Measurements from ENCODE around the gene STARD7. TPM values are rescaled to one million over a fixed set of nuclear protein-coding genes. Genes with fewer than 3 reads are reported as not detected.

Gene STARD7
- total RNA-seq, 1 experiment from 2014 or later, result 105 TPM

DNA sequence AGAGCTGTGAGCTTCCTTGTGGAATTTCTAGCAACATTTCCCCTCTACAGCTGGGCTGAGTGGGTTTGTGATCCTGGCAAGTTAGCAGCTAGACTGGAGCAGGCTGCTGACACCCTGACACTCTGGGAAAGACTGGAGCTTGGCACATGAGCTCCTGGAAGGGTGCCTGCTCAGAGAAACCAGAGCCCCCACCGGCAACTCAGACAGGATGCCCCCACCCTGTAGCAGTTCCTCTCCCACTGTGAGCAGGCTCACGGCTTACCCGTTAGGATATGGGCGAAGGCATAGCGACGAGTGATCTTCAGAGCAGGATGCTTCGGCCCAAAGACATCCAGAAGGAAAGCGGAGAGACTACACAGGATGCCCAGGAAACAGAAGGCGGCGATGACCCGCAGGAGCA lies 45.9 kb upstream of the STARD7 start:
- Mint-ChIP-seq H3K4me3 (ENCODE audit: unreplicated experiment) (no peak overlapping the region), H3K27me3 (ENCODE audit: insufficient read depth, unreplicated experiment) (no peaks in the 10 kb centered on the region), H3K36me3 (ENCODE audit: insufficient read depth, unreplicated experiment) (peaks cover 71% of the 10 kb centered on the region), H3K4me1 (ENCODE audit: insufficient read depth, unreplicated experiment) (peaks cover 2% of the 10 kb centered on the region), H3K27ac (ENCODE audit: low read depth, unreplicated experiment) (no peak overlapping the region), H3K9me3 (ENCODE audit: unreplicated experiment) (no peaks in the 10 kb centered on the region)
- TF ChIP-seq, protein P1, sequence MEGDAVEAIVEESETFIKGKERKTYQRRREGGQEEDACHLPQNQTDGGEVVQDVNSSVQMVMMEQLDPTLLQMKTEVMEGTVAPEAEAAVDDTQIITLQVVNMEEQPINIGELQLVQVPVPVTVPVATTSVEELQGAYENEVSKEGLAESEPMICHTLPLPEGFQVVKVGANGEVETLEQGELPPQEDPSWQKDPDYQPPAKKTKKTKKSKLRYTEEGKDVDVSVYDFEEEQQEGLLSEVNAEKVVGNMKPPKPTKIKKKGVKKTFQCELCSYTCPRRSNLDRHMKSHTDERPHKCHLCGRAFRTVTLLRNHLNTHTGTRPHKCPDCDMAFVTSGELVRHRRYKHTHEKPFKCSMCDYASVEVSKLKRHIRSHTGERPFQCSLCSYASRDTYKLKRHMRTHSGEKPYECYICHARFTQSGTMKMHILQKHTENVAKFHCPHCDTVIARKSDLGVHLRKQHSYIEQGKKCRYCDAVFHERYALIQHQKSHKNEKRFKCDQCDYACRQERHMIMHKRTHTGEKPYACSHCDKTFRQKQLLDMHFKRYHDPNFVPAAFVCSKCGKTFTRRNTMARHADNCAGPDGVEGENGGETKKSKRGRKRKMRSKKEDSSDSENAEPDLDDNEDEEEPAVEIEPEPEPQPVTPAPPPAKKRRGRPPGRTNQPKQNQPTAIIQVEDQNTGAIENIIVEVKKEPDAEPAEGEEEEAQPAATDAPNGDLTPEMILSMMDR (IDR thresholded peaks at IDR 0.05; ENCODE audit: unreplicated experiment), result no peak
- no TSS peak for BruUV-seq (replicated peaks)
- POLR2A ChIA-PET, result interaction anchor here (0.5 to 1.7 kb wide), 4 partner anchors 9 to 52 kb away, joined by 3 to 5 read pairs (median 3); partner anchors contain the start of gene STARD7
- CTCF ChIA-PET, result interaction anchor here (0.5 to 0.9 kb wide), 4 partner anchors 9 to 1092 kb away, joined by 3 to 4 read pairs (median 3); no protein-coding TSS in a partner anchor
- intact Hi-C loops (cut with micrococcal nuclease), result no loop called here
- DNase-seq (ENCODE audit: unreplicated experiment), result no peak

DNA sequence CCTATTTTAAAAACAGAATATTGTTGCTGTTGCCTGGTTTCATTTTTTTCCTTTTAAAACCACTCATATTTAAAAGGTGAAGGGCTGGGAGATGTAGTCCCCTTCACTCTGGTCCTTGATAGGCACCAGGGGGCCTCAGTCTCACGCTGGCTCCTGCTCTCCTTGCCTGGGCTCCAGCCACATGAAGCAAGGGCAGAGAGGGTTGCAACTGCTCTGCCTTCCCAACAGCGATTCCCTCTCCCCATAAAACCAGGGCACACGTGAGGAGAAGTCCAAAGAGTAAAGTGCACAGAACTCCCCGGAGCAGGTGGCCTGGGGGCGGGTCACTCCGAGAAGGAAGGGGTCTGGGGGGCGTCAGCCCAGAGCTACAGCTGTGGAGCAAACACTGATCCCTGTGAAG lies 44.4 kb upstream of the STARD7 start:
- intact Hi-C loops (cut with micrococcal nuclease), result no loop called here
- TF ChIP-seq, protein P1 (IDR thresholded peaks at IDR 0.05; ENCODE audit: unreplicated experiment), result no peak
- DNase-seq (ENCODE audit: unreplicated experiment), result no peak

DNA sequence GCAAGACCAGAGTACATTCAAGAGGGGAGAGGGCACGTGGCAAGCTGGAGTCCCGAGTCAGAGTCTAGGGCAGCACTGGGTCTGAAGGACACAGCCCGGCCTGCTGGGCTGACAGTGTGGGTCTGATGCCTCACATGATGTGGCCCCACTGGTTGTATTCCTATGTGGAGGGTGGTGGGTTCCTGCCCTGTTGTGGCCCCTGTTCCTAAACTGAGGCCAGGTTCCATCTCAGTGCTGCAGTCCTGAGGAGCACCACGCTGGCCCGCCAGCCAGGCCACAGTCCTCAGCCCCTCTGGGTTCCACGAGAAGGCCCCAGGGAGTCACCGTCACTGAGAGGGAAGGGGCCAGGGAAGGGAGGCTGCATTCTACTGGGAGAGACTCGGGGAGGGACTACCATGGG lies 43.9 kb upstream of the STARD7 start:
- ChIA-PET POLR2A (no interaction called here), CTCF (no interaction called here)
- intact Hi-C loops (cut with micrococcal nuclease), result no loop called here
- DNase-seq (ENCODE audit: unreplicated experiment), result no peak
- Mint-ChIP-seq H3K4me3 (ENCODE audit: unreplicated experiment) (no peak overlapping the region), H3K27ac (ENCODE audit: low read depth, unreplicated experiment) (no peak overlapping the region), H3K4me1 (ENCODE audit: insufficient read depth, unreplicated experiment) (no peaks in the 10 kb centered on the region), H3K36me3 (ENCODE audit: insufficient read depth, unreplicated experiment) (peaks cover 59% of the 10 kb centered on the region), H3K27me3 (ENCODE audit: insufficient read depth, unreplicated experiment) (no peaks in the 10 kb centered on the region), H3K9me3 (ENCODE audit: unreplicated experiment) (no peaks in the 10 kb centered on the region)
- TF ChIP-seq, protein P1 (IDR thresholded peaks at IDR 0.05; ENCODE audit: unreplicated experiment), result no peak
- BruUV-seq (replicated peaks), result no TSS peak

More for the DNA sequence above, 44.4 kb upstream of the STARD7 start:
- Mint-ChIP-seq H3K27ac (ENCODE audit: low read depth, unreplicated experiment) (no peak overlapping the region), H3K27me3 (ENCODE audit: insufficient read depth, unreplicated experiment) (no peaks in the 10 kb centered on the region), H3K4me3 (ENCODE audit: unreplicated experiment) (no peak overlapping the region), H3K36me3 (ENCODE audit: insufficient read depth, unreplicated experiment) (peaks cover 64% of the 10 kb centered on the region), H3K4me1 (ENCODE audit: insufficient read depth, unreplicated experiment) (no peaks in the 10 kb centered on the region), H3K9me3 (ENCODE audit: unreplicated experiment) (no peaks in the 10 kb centered on the region)
- BruUV-seq (replicated peaks), result no TSS peak
- CTCF ChIA-PET, result no interaction called here
- POLR2A ChIA-PET, result no interaction called here

DNA sequence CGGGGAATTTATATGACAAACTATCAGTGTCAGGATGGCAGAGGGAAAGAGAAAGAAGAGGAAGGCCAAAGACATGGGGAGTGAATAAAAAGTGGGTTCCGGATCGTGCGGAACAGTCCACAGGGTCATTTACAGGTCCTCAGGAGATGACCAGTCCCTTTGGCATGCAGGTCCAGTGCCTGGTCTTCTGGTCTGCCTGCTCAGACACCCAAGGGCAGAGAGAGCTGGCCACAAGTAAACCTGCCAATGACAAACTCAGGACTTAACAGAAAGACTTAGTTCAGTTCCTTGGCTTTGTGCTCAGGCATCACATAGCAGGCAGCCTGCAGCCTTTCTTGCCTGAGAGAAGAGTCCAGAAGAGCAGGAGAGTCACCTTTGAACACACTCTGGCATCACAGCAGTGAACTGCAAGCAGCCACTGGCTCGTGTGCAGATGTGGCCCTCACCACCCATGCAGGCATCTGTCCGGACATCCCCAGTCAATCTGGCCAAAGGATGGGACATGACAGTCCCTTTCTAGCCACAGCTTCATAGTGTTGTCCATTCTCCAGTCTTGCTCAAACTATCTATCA lies 43.2 kb upstream of the STARD7 start:
- no peaks in the 10 kb centered on the region for H3K27me3 Mint-ChIP-seq (ENCODE audit: insufficient read depth, unreplicated experiment)
- ChIA-PET CTCF (no interaction called here), POLR2A (no interaction called here)
- H3K36me3 Mint-ChIP-seq (ENCODE audit: insufficient read depth, unreplicated experiment), result peaks cover 52% of the 10 kb centered on the region
- no peaks in the 10 kb centered on the region for H3K9me3 Mint-ChIP-seq (ENCODE audit: unreplicated experiment)
- H3K27ac Mint-ChIP-seq (ENCODE audit: low read depth, unreplicated experiment), result peak overlapping the region; percentile 42
- H3K4me3 Mint-ChIP-seq (ENCODE audit: unreplicated experiment), result no peak overlapping the region
- BruUV-seq (replicated peaks), result no TSS peak
- intact Hi-C loops (cut with micrococcal nuclease), result no loop called here
- TF ChIP-seq, protein P1 (IDR thresholded peaks at IDR 0.05; ENCODE audit: unreplicated experiment), result no peak
- H3K4me1 Mint-ChIP-seq (ENCODE audit: insufficient read depth, unreplicated experiment), result peaks cover 5% of the 10 kb centered on the region
- DNase-seq (ENCODE audit: unreplicated experiment), result peak; percentile 81
